ENCODE measurements around the gene PIP5K1B. TPM values are rescaled to one million over a fixed set of nuclear protein-coding genes. Genes with fewer than 3 reads are reported as not detected.

Gene PIP5K1B
- total RNA-seq, 1 experiment from 2014 or later, result 2.5 TPM

GRCh38 chr9:68797116-68797515 is 92.1 kb downstream of the PIP5K1B start:
- Histone ChIP-seq H3K27ac (ENCODE audit: insufficient read length, low read depth, low read length) (no peak overlapping the region), H3K23me2 (ENCODE audit: insufficient read length, low read depth, low read length, poor library complexity, severe bottlenecking) (no peaks in the 10 kb centered on the region), H3K4ac (ENCODE audit: low read depth, low read length) (no peak overlapping the region), H2BK120ac (ENCODE audit: low read depth, low read length, poor library complexity, severe bottlenecking) (no peak overlapping the region), H3K27me3 (ENCODE audit: insufficient read depth, low read length) (no peaks in the 10 kb centered on the region), H3K79me2 (ENCODE audit: insufficient read depth, low read length) (no peaks in the 10 kb centered on the region), H2BK5ac (ENCODE audit: insufficient read length, low read length) (no peak overlapping the region), H2BK15ac (ENCODE audit: low read depth, low read length) (no peak overlapping the region), H4K5ac (ENCODE audit: insufficient read length, low read depth, low read length) (no peak overlapping the region), H3K4me1 (ENCODE audit: insufficient read depth, low read length) (no peaks in the 10 kb centered on the region; the same call in 1 of the 2 replicates), H4K20me1 (ENCODE audit: control insufficient read depth, insufficient read depth, insufficient read length) (no peaks in the 10 kb centered on the region), H3K18ac (ENCODE audit: insufficient read length, low read depth, low read length) (no peak overlapping the region), H3K14ac (ENCODE audit: insufficient read depth, low read length) (no peak overlapping the region), H3K79me1 (ENCODE audit: insufficient read depth, low read depth, low read length, poor library complexity, severe bottlenecking) (no peaks in the 10 kb centered on the region), H4K8ac (replicated peaks; ENCODE audit: insufficient read length, low read depth, low read length) (no peak overlapping the region), H3K9me3 (ENCODE audit: control insufficient read depth, low read depth, low read length) (no peaks in the 10 kb centered on the region), H3T11ph (ENCODE audit: low read length) (no peak overlapping the region), H3K56ac (ENCODE audit: insufficient read length, low read depth, low read length) (no peak overlapping the region), H3K23ac (ENCODE audit: insufficient read length, low read depth, low read length) (no peak overlapping the region), H3K9ac (ENCODE audit: extremely low read depth, insufficient read length, low read length) (no peak overlapping the region), H2AFZ (ENCODE audit: low read length) (no peak overlapping the region), H2BK20ac (ENCODE audit: low read depth, low read length, poor library complexity, severe bottlenecking) (no peak overlapping the region), H4K91ac (ENCODE audit: insufficient read length, low read depth, low read length) (no peak overlapping the region), H2BK12ac (ENCODE audit: insufficient read length, low read depth, low read length) (no peak overlapping the region), H2AK5ac (ENCODE audit: insufficient read length, low read length) (no peak overlapping the region), H3K4me2 (ENCODE audit: insufficient read depth, insufficient read length, low read length) (no peak overlapping the region)
- DNase-seq, result no peak
- Mint-ChIP-seq H3K9me3 (no peaks in the 10 kb centered on the region), H3K4me1 (peaks cover 0 to 6% of the 10 kb centered on the region in 2 experiments; a peak in 2 of 4 replicates), H3K27me3 (ENCODE audit: low read depth) (no peaks in the 10 kb centered on the region), H3K27ac (no peak overlapping the region), H3K36me3 (ENCODE audit: insufficient read depth in 1 of 3, low read depth in 3 of 3) (no peaks in the 10 kb centered on the region), H3K4me3 (no peak overlapping the region)
- WGBS (ENCODE audit: extremely low coverage, insufficient read length, low lambda C conversion rate), result no CpG with 5 or more reads among the region's 3 CpGs
- TF ChIP-seq CTCF (conservative IDR thresholded peaks at IDR 0.05), result no peak
